Measurements from ENCODE around the gene IFI35. TPM values are rescaled to one million over a fixed set of nuclear protein-coding genes. Genes with fewer than 3 reads are reported as not detected.

IFI35 gene
- total and polyA plus RNA-seq, 2 of the 8 experiments (the other 6 are each of a cell fraction or from before 2014, with no cell fraction given): 2.5 to 4.7 TPM

DNA sequence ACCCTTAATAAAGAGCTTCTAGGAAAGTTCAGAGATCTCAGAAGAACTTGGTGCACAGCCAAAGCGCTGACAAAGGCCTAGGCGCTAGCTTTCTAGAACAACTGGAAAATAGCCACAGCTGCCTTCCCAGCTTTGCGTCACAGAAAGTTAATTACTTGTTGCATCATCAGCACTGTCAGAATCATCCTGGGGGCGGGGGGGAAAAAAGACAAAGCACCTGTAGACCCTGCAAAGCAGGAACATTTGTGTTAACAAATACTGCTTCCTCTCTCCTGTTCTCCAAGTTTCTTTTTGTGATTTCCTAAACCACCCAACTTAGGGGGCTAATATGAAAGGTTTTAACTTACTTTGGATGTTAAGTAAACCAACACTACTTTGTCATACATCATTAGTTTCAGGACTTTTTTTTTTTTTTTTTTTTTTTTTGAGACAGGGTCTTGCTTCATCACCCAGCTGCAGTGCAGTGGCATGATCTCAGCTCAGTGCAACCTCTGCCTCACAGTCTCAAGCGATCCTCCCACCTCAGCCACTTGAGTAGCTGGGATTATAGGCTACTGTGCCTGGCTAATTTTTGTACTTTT is 37.5 kb upstream of the IFI35 start (continued):
- TF ChIP-seq JUND (IDR thresholded peaks at IDR 0.05; ENCODE audit: low read length) (no peak), RXRA (IDR thresholded peaks at IDR 0.05; ENCODE audit: insufficient read depth, low read depth, low read length) (no peak), MAFK (IDR thresholded peaks at IDR 0.05; ENCODE audit: low read depth, low read length) (no peak), SUZ12 (IDR thresholded peaks at IDR 0.05; ENCODE audit: low read length) (no peak), TAF7 (optimal IDR thresholded peaks at IDR 0.05; ENCODE audit: borderline replicate concordance, low read depth, low read length) (no peak), SP1 (IDR thresholded peaks at IDR 0.05; ENCODE audit: low read depth, low read length) (no peak), CREB1 (IDR thresholded peaks at IDR 0.05) (no peak), NRF1 (IDR thresholded peaks at IDR 0.05; ENCODE audit: low read depth, low read length) (no peak), YY1 (IDR thresholded peaks at IDR 0.05; ENCODE audit: low read depth, low read length) (no peak)

All from H1 (cell line).